ENCODE results near the gene SYT5.
A peak's percentile ranks its signal among the peaks of the same experiment; 100 is the strongest.

SYT5 gene

GRCh38 chr19:55166530-55167268, 13.4 kb downstream of the SYT5 start, which contains the start of gene DNAAF3:
DNAAF3 (minus strand) TSS chr19:55166613; CDS start chr19:55166413, 200 bp downstream.
- H3K4me3 ChIP-seq (ENCODE audit: low read depth, low read length) = peak within 1 kb of the TSS; percentile 63
- peak; percentile 99 for DNase-seq (ENCODE audit: low read depth)
- TF ChIP-seq CTCF (conservative IDR thresholded peaks at IDR 0.05; ENCODE audit: low read depth, low read length) = no peak

- DNase-seq (ENCODE audit: low read depth) = peak; percentile 84
- peak; percentile 76 for TF ChIP-seq CTCF (conservative IDR thresholded peaks at IDR 0.05; ENCODE audit: low read depth, low read length)
Measured at GRCh38 chr19:55165952-55166529, 14.0 kb downstream of the SYT5 start.

GRCh38 chr19:55161571-55162322, 18.3 kb downstream of the SYT5 start:
- no peak for TF ChIP-seq CTCF (conservative IDR thresholded peaks at IDR 0.05; ENCODE audit: low read depth, low read length)
- no peak overlapping the region for H3K4me3 ChIP-seq (ENCODE audit: low read depth, low read length)
- no peak for DNase-seq (ENCODE audit: low read depth)

More at GRCh38 chr19:55165952-55166529, 14.0 kb downstream of the SYT5 start:
- peak overlapping the region; percentile 63 for H3K4me3 ChIP-seq (ENCODE audit: low read depth, low read length)

GRCh38 chr19:55160986-55161365, 19.1 kb downstream of the SYT5 start:
- DNase-seq (ENCODE audit: low read depth) = no peak
- no peak for TF ChIP-seq CTCF (conservative IDR thresholded peaks at IDR 0.05; ENCODE audit: low read depth, low read length)
- no peak overlapping the region for H3K4me3 ChIP-seq (ENCODE audit: low read depth, low read length)

GRCh38 chr19:55160128-55160985, 19.7 kb downstream of the SYT5 start:
- TF ChIP-seq CTCF (conservative IDR thresholded peaks at IDR 0.05; ENCODE audit: low read depth, low read length) = peak; percentile 88
- peak; percentile 87 for DNase-seq (ENCODE audit: low read depth)
- no peak overlapping the region for H3K4me3 ChIP-seq (ENCODE audit: low read depth, low read length)
